Endodermal cell (in vitro differentiated cells): ENCODE measurements around the gene CUL9. TPM values are rescaled to one million over a fixed set of nuclear protein-coding genes. Genes with fewer than 3 reads are reported as not detected.
A peak's percentile ranks its signal among the peaks of the same experiment; 100 is the strongest.

ENCODE experiments used
- DNase-seq: peaks from one replicate; pipeline ENCODE4 v3.0.0-alpha.2; 2017
- H3K27ac ChIP-seq: 2 replicates; pipeline ENCODE4 v1.5.1; 2013; ENCODE audit warnings: mild to moderate bottlenecking, low read depth, low read length, moderate library complexity
- H3K27me3 ChIP-seq: 2 replicates; pipeline ENCODE4 v1.6.1; 2013; ENCODE audit warnings: mild to moderate bottlenecking, low read length, moderate library complexity; ENCODE audit not compliant: insufficient read depth, control insufficient read depth, poor library complexity, severe bottlenecking
- H3K36me3 ChIP-seq: 2 replicates; pipeline ENCODE4 v1.7.0; 2013; ENCODE audit warnings: mild to moderate bottlenecking, low read length, moderate library complexity; ENCODE audit not compliant: control insufficient read depth, insufficient read depth
- H3K4me1 ChIP-seq: one replicate; pipeline ENCODE4 v1.7.0; 2013; ENCODE audit warnings: low read length; ENCODE audit not compliant: control insufficient read depth, insufficient read depth
- H3K4me3 ChIP-seq: 2 replicates; pipeline ENCODE4 v1.5.1; 2013; ENCODE audit warnings: mild to moderate bottlenecking, low read length, moderate library complexity
- H3K9ac ChIP-seq: 2 replicates; pipeline ENCODE4 v1.6.1; 2013; ENCODE audit warnings: mild to moderate bottlenecking, low read length, moderate library complexity; ENCODE audit not compliant: poor library complexity, severe bottlenecking; ENCODE audit errors: extremely low read depth
- H3K9me3 ChIP-seq: 2 replicates; pipeline ENCODE4 v1.6.1; 2013; ENCODE audit warnings: mild to moderate bottlenecking, low read length, moderate library complexity; ENCODE audit not compliant: control insufficient read depth
- H3K27ac Mint-ChIP-seq: 2 replicates; pipeline ENCODE4 v1.8.0; 2020; ENCODE audit warnings: mixed read lengths
- H3K27me3 Mint-ChIP-seq: 2 replicates; pipeline ENCODE4 v1.8.0; 2021; ENCODE audit warnings: mild to moderate bottlenecking, mixed read lengths; ENCODE audit not compliant: insufficient read depth
- H3K36me3 Mint-ChIP-seq: 2 replicates; pipeline ENCODE4 v1.8.0; 2020; ENCODE audit warnings: low read depth, mixed read lengths
- H3K4me1 Mint-ChIP-seq: 2 replicates; pipeline ENCODE4 v1.8.0; 2020; ENCODE audit warnings: mixed read lengths
- H3K4me3 Mint-ChIP-seq: 2 replicates; pipeline ENCODE4 v1.8.0; 2020; ENCODE audit warnings: mild to moderate bottlenecking, moderate library complexity, mixed read lengths
- H3K9me3 Mint-ChIP-seq: 2 replicates; pipeline ENCODE4 v1.8.0; 2020; ENCODE audit warnings: mild to moderate bottlenecking, mixed read lengths
- CTCF ChIP-seq: fragments of 200-600 bp; sonication (generic); conservative IDR thresholded peaks from 2 replicates; pipeline ENCODE4 v1.5.0; 2021; ENCODE audit warnings: antibody characterized with exemption, mild to moderate bottlenecking
- WGBS, 2 experiments: methylation state at CpG; one replicate each; pipeline versions ENCODE4 v1.1.5 to v1.1.7; 2013; ENCODE audit warnings: missing lambda C conversion rate in 2 of 2, mixed read lengths in 1 of 2; ENCODE audit not compliant: insufficient coverage in 1 of 2, insufficient read length in 1 of 2; 5-methylcytosine and 5-hydroxymethylcytosine counted together
- total RNA-seq, 2 donors: library from RNA; stranded (reverse); fragmentation: NEBNext Ultra II Directional in 1 of 2; extraction: Animal tissue kit (Norgen Biotek cat#: 25700) in 1 of 2; gene quantifications; 2 replicates in 1 of 2; 3 replicates in 1 of 2; pipeline ENCODE4 v1.2.1, GENCODE V29; 2021

The CUL9 gene
- total RNA-seq, 2 donors from 2014 or later, result 30.3 to 34.1 TPM

GRCh38 chr6:43254138-43254817, 72.3 kb downstream of the CUL9 start:
- H3K9ac ChIP-seq, result no peak overlapping the region
- H3K27ac ChIP-seq, result no peak overlapping the region
- H3K36me3 ChIP-seq, result no peaks in the 10 kb centered on the region
- TF ChIP-seq CTCF, result no peak
- Mint-ChIP-seq H3K27ac (no peak overlapping the region), H3K4me1 (peaks cover 9% of the 10 kb centered on the region), H3K9me3 (no peaks in the 10 kb centered on the region), H3K27me3 (peaks cover 22% of the 10 kb centered on the region), H3K4me3 (no peak overlapping the region), H3K36me3 (no peaks in the 10 kb centered on the region)
- no peaks in the 10 kb centered on the region for H3K27me3 ChIP-seq
- no peaks in the 10 kb centered on the region for H3K4me1 ChIP-seq
- H3K4me3 ChIP-seq, result no peak overlapping the region
- H3K9me3 ChIP-seq, result no peaks in the 10 kb centered on the region
- WGBS, 2 experiments, result 94 to 96% methylated on average over 13 to 15 of the region's 15 CpGs
- DNase-seq, result peak; percentile 30

- Mint-ChIP-seq H3K9me3 (no peaks in the 10 kb centered on the region), H3K27ac (no peak overlapping the region), H3K4me3 (no peak overlapping the region), H3K4me1 (peaks cover 9% of the 10 kb centered on the region), H3K27me3 (peaks cover 21% of the 10 kb centered on the region), H3K36me3 (no peaks in the 10 kb centered on the region)
- no peak for TF ChIP-seq CTCF
- DNase-seq, result no peak
- Histone ChIP-seq H3K27ac (no peak overlapping the region), H3K9me3 (no peaks in the 10 kb centered on the region), H3K9ac (no peak overlapping the region), H3K4me1 (no peaks in the 10 kb centered on the region), H3K4me3 (no peak overlapping the region), H3K36me3 (no peaks in the 10 kb centered on the region), H3K27me3 (no peaks in the 10 kb centered on the region)
- 89 to 90% methylated on average over 2 to 11 of the region's 11 CpGs for WGBS, 2 experiments
Observed at GRCh38 chr6:43254846-43255245, 72.8 kb downstream of the CUL9 start.

GRCh38 chr6:43255408-43256054, 73.5 kb downstream of the CUL9 start:
- no peak overlapping the region for H3K9ac ChIP-seq
- peak; percentile 35 for DNase-seq
- H3K4me3 ChIP-seq, result no peak overlapping the region
- Mint-ChIP-seq H3K4me1 (peaks cover 9% of the 10 kb centered on the region), H3K9me3 (no peaks in the 10 kb centered on the region), H3K27ac (no peak overlapping the region), H3K27me3 (peaks cover 18% of the 10 kb centered on the region), H3K36me3 (no peaks in the 10 kb centered on the region), H3K4me3 (no peak overlapping the region)
- WGBS, 2 experiments, result 87 to 95% methylated on average over 8 to 11 of the region's 11 CpGs
- no peaks in the 10 kb centered on the region for H3K36me3 ChIP-seq
- no peaks in the 10 kb centered on the region for H3K27me3 ChIP-seq
- no peak for TF ChIP-seq CTCF
- H3K9me3 ChIP-seq, result no peaks in the 10 kb centered on the region
- no peak overlapping the region for H3K27ac ChIP-seq
- H3K4me1 ChIP-seq, result no peaks in the 10 kb centered on the region
